HepG2 (cell line): ENCODE measurements around the gene ARL8B. TPM values are rescaled to one million over a fixed set of nuclear protein-coding genes. Genes with fewer than 3 reads are reported as not detected.

Experiments
- ATAC-seq: fragments of 200-7000 bp; cut with Tn5 transposase; 3 replicates; pipeline ENCODE4 v1.9.1; 2020; ENCODE audit warnings: mild to moderate bottlenecking, moderate library complexity
- BruUV-seq: library from RNA; stranded (reverse); fragments of 400-500 nt; replicated peaks from 2 replicates; lab custom pipeline; 2021; lab: Mats Ljungman, UMichigan
- CTCF ChIA-PET: fragments of 300-600 bp; formaldehyde crosslinking; extraction: SDS; loops from one replicate; lab custom pipeline; 2021; ENCODE audit warnings: low total read pairs, inconsistent platforms, low intra/inter-chr PET ratio; lab: Yijun Ruan, JAX
- POLR2A ChIA-PET: fragments of 350-600 bp; sonication (Branson Sonifier 250); formaldehyde crosslinking; loops from one replicate; lab custom pipeline; 2020; ENCODE audit warnings: antibody characterized with exemption, inconsistent platforms; lab: Yijun Ruan, JAX
- DNase-seq: peaks from one replicate; pipeline ENCODE4 v3.0.0-alpha.2; 2015; ENCODE audit warnings: low spot score
- FAIRE-seq: peaks from 3 replicates; lab custom pipeline; 2011; peaks lifted over from hg19 to GRCh38; lab: Jason Lieb, UNC
- H2AFZ ChIP-seq: one replicate; pipeline ENCODE4 v1.6.1; 2011; ENCODE audit warnings: low read length, inconsistent platforms
- H3K27ac ChIP-seq: fragments of 300-600 bp; 3 replicates; pipeline ENCODE4 v1.8.0; 2011; ENCODE audit warnings: mixed run types, mild to moderate bottlenecking, mixed read lengths, low read length, inconsistent platforms; ENCODE audit not compliant: insufficient read depth; ENCODE audit errors: extremely low read length
- H3K27me3 ChIP-seq, 2 experiments: fragments of 200-600 bp in 1 of 2; 2 replicates in 1 of 2; 3 replicates in 1 of 2; pipeline versions ENCODE4 v1.6.0 to v1.8.0; 2011; ENCODE audit warnings: low read length in 2 of 2, mild to moderate bottlenecking in 2 of 2, moderate library complexity in 2 of 2, inconsistent platforms in 1 of 2; ENCODE audit not compliant: insufficient read depth in 2 of 2, control insufficient read depth in 1 of 2
- H3K36me3 ChIP-seq, 2 experiments: fragments of 200-600 bp in 1 of 2; replicated peaks in 1 of 2; 2 replicates in 1 of 2; 3 replicates in 1 of 2; pipeline versions ENCODE4 v1.5.1 to v1.8.0; 2011; ENCODE audit warnings: low read length in 2 of 2, inconsistent platforms in 1 of 2; ENCODE audit not compliant: insufficient read depth in 2 of 2, control insufficient read depth in 1 of 2
- H3K4me1 ChIP-seq: 2 replicates; pipeline ENCODE4 v1.5.1; 2012; ENCODE audit warnings: low read length, inconsistent platforms; ENCODE audit not compliant: insufficient read depth
- H3K4me2 ChIP-seq: 2 replicates; pipeline ENCODE4 v1.6.0; 2011; ENCODE audit warnings: low read depth, low read length, inconsistent platforms
- H3K4me3 ChIP-seq, 3 experiments: fragments of 200-600 bp in 1 of 3; sonication (generic), shearing (Covaris generic) in 1 of 3; replicated peaks in 1 of 3; 2 replicates each; pipeline ENCODE4 v1.5.1; 2011 to 2016; ENCODE audit warnings: low read length in 3 of 3, inconsistent platforms in 2 of 3, low read depth in 2 of 3, mild to moderate bottlenecking in 2 of 3, control low read depth in 1 of 3, mixed read lengths in 1 of 3; ENCODE audit not compliant: insufficient read depth in 1 of 3
- H3K79me2 ChIP-seq: one replicate; pipeline ENCODE4 v1.6.1; 2011; ENCODE audit warnings: low read length, inconsistent platforms; ENCODE audit not compliant: insufficient read depth
- H3K9ac ChIP-seq: 2 replicates; pipeline ENCODE4 v1.6.0; 2011; ENCODE audit warnings: mild to moderate bottlenecking, low read depth, low read length, inconsistent platforms; ENCODE audit not compliant: insufficient read depth
- H3K9me3 ChIP-seq: 2 replicates; pipeline ENCODE4 v1.5.1; 2012; ENCODE audit warnings: mild to moderate bottlenecking, low read length
- H4K20me1 ChIP-seq: 2 replicates; pipeline ENCODE4 v1.6.0; 2011; ENCODE audit warnings: inconsistent platforms, mild to moderate bottlenecking, low read length, moderate library complexity; ENCODE audit not compliant: insufficient read depth
- ASH2L ChIP-seq: fragments of 300-600, 200-600 bp; sonication (generic); IDR thresholded peaks from 2 replicates; pipeline ENCODE4 v1.7.0; 2017; ENCODE audit warnings: low read depth, mild to moderate bottlenecking, moderate library complexity, mixed read lengths, low read length; ENCODE audit not compliant: insufficient read length
- BRF2 ChIP-seq: sonication (generic); formaldehyde crosslinking; IDR thresholded peaks from 2 replicates; pipeline ENCODE4 v1.8.1; 2022; ENCODE audit warnings: mild to moderate bottlenecking, missing genetic modification reagents
- CENPX ChIP-seq: sonication (generic); formaldehyde crosslinking; IDR thresholded peaks from 2 replicates; pipeline ENCODE4 v1.9.0; 2021; ENCODE audit warnings: mild to moderate bottlenecking, missing genetic modification reagents, moderate library complexity
- ETV5 ChIP-seq: IDR thresholded peaks from 2 replicates; pipeline ENCODE4 v1.6.1; 2018; ENCODE audit warnings: missing biosample characterization, missing genetic modification reagents, inconsistent platforms, borderline replicate concordance
- MTF1 ChIP-seq: sonication (generic); formaldehyde crosslinking; IDR thresholded peaks from 2 replicates; pipeline ENCODE4 v1.5.0; 2020; ENCODE audit warnings: missing genetic modification reagents
- NFE2L1 ChIP-seq: sonication (generic); formaldehyde crosslinking; IDR thresholded peaks from 2 replicates; pipeline ENCODE4 v1.4.0; 2020; ENCODE audit warnings: missing genetic modification reagents, mild to moderate bottlenecking, borderline replicate concordance
- TBX2 ChIP-seq: sonication (generic); formaldehyde crosslinking; IDR thresholded peaks from 2 replicates; pipeline ENCODE4 v1.5.0; 2020; ENCODE audit warnings: missing genetic modification reagents, mild to moderate bottlenecking, borderline replicate concordance
- ZGPAT ChIP-seq: IDR thresholded peaks from 2 replicates; pipeline ENCODE4 v1.6.1; 2016; ENCODE audit warnings: mild to moderate bottlenecking
- ZNF17 ChIP-seq: sonication (generic); formaldehyde crosslinking; IDR thresholded peaks from 2 replicates; pipeline ENCODE4 v1.5.0; 2020; ENCODE audit warnings: mild to moderate bottlenecking, missing genetic modification reagents
- ZNF33B ChIP-seq: sonication (generic); formaldehyde crosslinking; IDR thresholded peaks from 2 replicates; pipeline ENCODE4 v1.5.1; 2020; ENCODE audit warnings: mild to moderate bottlenecking, missing genetic modification reagents
- ZNF841 ChIP-seq: sonication (generic); formaldehyde crosslinking; IDR thresholded peaks from 2 replicates; pipeline ENCODE4 v1.8.1; 2023; ENCODE audit warnings: missing genetic modification reagents, borderline replicate concordance
- WGBS: methylation state at CpG from one replicate; pipeline ENCODE4 v1.1.6; 2017; ENCODE audit warnings: low lambda C conversion rate; 5-methylcytosine and 5-hydroxymethylcytosine counted together
- in situ Hi-C: cut with HindIII; loops from 2 replicates; pipeline ENCODE4 v1.10.0; 2017; ENCODE audit warnings: low pct_unique_long_range_greater_than_20kb; ENCODE audit not compliant: extremely low pct_ligation_motif_present
- intact Hi-C: fragments of 100-400 bp; cut with micrococcal nuclease; formaldehyde crosslinking; loops from one replicate; pipeline ENCODE4 v1.10.0; 2022; ENCODE audit not compliant: unreplicated experiment
- polyA plus RNA-seq, 8 experiments: library from polyadenylated mRNA; depleted of rRNA in 3 of 8; stranded (reverse) in 7 of 8; unstranded in 1 of 8; fragments of >200 nt; fragmentation: Illumina TruSeq in 4 of 8; extraction: Trizol in 4 of 8; gene quantifications; 2 replicates each; pipeline versions ENCODE4 v1.2.1 to v1.2.3, GENCODE V29; 2011 to 2016; ENCODE audit warnings: low read depth in 4 of 8, missing spikeins in 1 of 8, mixed read lengths in 1 of 8; ENCODE audit not compliant: insufficient read depth in 1 of 8
- total RNA-seq, 5 experiments: library from RNA; depleted of rRNA; stranded (reverse); fragments of >200 nt; fragmentation: Illumina TruSeq; extraction: Trizol; gene quantifications; 2 replicates each; pipeline ENCODE4 v1.2.3, GENCODE V29; 2016; ENCODE audit warnings: low read depth in 1 of 5
- TF ChIP-seq, protein P1 (sequence below), 2 experiments: sonication (generic) in 1 of 2; formaldehyde crosslinking in 1 of 2; IDR thresholded peaks; 2 replicates each; pipeline versions ENCODE4 v1.6.1 to v1.9.0; 2014 to 2022; ENCODE audit warnings: antibody characterized with exemption in 1 of 2, borderline replicate concordance in 1 of 2, inconsistent platforms in 1 of 2, low read depth in 1 of 2, missing genetic modification reagents in 1 of 2
- TF ChIP-seq, protein P2 (sequence below): sonication (generic); formaldehyde crosslinking; IDR thresholded peaks from 2 replicates; pipeline ENCODE4 v1.4.0; 2020; ENCODE audit warnings: missing genetic modification reagents

The ARL8B gene
- total and polyA plus RNA-seq, 2 of the 13 experiments (the other 11 are each of a cell fraction or from before 2014, with no cell fraction given) = 23.5 to 30.4 TPM

DNA sequence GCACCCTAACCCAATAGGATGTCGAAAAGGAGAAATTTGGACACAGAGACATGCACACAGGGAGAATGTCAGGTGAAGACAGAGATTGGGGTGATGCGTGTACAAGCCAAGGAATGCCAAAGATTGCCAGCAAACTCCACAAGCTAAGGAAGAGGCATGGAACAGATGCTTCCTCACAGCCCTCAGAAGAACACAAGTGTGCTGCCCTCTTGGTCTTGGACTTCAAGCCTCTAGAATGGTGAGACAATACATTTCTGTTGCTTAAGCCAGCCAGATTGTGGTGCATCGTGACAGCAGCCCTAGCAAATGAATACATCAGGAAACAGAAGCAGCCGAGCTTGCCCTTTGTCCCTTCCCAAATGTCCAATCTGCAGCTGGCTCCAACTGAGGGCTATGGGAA is 23.7 kb upstream of the ARL8B start (continued):
- TF ChIP-seq, protein P1, sequence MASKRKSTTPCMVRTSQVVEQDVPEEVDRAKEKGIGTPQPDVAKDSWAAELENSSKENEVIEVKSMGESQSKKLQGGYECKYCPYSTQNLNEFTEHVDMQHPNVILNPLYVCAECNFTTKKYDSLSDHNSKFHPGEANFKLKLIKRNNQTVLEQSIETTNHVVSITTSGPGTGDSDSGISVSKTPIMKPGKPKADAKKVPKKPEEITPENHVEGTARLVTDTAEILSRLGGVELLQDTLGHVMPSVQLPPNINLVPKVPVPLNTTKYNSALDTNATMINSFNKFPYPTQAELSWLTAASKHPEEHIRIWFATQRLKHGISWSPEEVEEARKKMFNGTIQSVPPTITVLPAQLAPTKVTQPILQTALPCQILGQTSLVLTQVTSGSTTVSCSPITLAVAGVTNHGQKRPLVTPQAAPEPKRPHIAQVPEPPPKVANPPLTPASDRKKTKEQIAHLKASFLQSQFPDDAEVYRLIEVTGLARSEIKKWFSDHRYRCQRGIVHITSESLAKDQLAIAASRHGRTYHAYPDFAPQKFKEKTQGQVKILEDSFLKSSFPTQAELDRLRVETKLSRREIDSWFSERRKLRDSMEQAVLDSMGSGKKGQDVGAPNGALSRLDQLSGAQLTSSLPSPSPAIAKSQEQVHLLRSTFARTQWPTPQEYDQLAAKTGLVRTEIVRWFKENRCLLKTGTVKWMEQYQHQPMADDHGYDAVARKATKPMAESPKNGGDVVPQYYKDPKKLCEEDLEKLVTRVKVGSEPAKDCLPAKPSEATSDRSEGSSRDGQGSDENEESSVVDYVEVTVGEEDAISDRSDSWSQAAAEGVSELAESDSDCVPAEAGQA (IDR thresholded peaks at IDR 0.05; ENCODE audit: low read depth) = no peak
- TF ChIP-seq, protein P1 (CRISPR knock-in tag; IDR thresholded peaks at IDR 0.05; ENCODE audit: borderline replicate concordance) = no peak
- TF ChIP-seq CENPX (CRISPR knock-in tag) (no peak), TBX2 (CRISPR knock-in tag) (no peak), ZNF33B (CRISPR knock-in tag) (no peak), BRF2 (CRISPR knock-in tag) (no peak)

DNA sequence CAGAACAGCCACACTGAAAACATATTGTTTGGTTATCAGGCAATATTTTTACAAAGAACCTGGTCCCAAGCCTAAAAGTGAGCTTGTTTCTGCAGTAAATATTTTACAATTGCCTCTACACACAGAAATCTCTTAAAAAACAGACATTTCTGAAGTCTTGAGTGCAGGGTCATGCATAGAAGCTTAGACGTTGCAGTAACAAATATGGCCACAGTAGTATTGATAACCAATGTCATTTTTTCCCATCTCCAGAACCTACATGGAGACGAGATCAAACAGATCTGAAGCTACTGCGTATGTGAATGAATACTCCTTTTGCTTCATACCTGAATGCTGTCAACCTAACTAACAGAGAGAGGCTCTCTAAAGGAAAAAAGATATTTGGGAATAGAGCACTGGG is 19.6 kb upstream of the ARL8B start:
- H3K27me3 ChIP-seq = no peaks in the 10 kb centered on the region; a peak in 1 of 5 replicates
- ChIA-PET POLR2A (no interaction called here), CTCF (no interaction called here)
- H3K36me3 ChIP-seq = no peaks in the 10 kb centered on the region
- in situ Hi-C loops = no loop called here
- H4K20me1 ChIP-seq = no peaks in the 10 kb centered on the region
- DNase-seq (no peak), FAIRE-seq (no peak), ATAC-seq (no peak)
- H3K9me3 ChIP-seq = no peaks in the 10 kb centered on the region
- H3K27ac ChIP-seq = no peak overlapping the region
- intact Hi-C loops = no loop called here
- no peaks in the 10 kb centered on the region; the same call in 1 of the 2 replicates for H3K4me1 ChIP-seq
- no peak overlapping the region for H3K4me3 ChIP-seq
- 17% methylated on average over 3 of the region's 3 CpGs for WGBS
- no TSS peak for BruUV-seq
- no peak overlapping the region for H2AFZ ChIP-seq
- H3K79me2 ChIP-seq = no peaks in the 10 kb centered on the region
- no peak overlapping the region for H3K9ac ChIP-seq
- H3K4me2 ChIP-seq = no peak overlapping the region
- no peak for TF ChIP-seq ZGPAT (CRISPR knock-in tag)
- TF ChIP-seq ASH2L = no peak
- TF ChIP-seq MTF1 (CRISPR knock-in tag) = no peak
- no peak for TF ChIP-seq NFE2L1 (CRISPR knock-in tag)
- TF ChIP-seq ZNF17 = no peak
- TF ChIP-seq, protein P2, sequence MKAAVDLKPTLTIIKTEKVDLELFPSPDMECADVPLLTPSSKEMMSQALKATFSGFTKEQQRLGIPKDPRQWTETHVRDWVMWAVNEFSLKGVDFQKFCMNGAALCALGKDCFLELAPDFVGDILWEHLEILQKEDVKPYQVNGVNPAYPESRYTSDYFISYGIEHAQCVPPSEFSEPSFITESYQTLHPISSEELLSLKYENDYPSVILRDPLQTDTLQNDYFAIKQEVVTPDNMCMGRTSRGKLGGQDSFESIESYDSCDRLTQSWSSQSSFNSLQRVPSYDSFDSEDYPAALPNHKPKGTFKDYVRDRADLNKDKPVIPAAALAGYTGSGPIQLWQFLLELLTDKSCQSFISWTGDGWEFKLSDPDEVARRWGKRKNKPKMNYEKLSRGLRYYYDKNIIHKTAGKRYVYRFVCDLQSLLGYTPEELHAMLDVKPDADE (CRISPR knock-in tag) = no peak
- TF ChIP-seq ETV5 (CRISPR knock-in tag) = no peak
- TF ChIP-seq ZNF841 (CRISPR knock-in tag) = no peak
